H1 (cell line): ENCODE results near the gene GNA12. TPM values are rescaled to one million over a fixed set of nuclear protein-coding genes. Genes with fewer than 3 reads are reported as not detected.

Source experiments
- EP300 ChIP-seq, 2 experiments: IDR thresholded peaks; 1 replicate in 1 of 2; 2 replicates in 1 of 2; pipeline ENCODE4 v1.6.1; 2011 to 2012; ENCODE audit warnings: low read depth in 2 of 2, low read length in 2 of 2, mild to moderate bottlenecking in 2 of 2, borderline replicate concordance in 1 of 2, inconsistent platforms in 1 of 2, moderate library complexity in 1 of 2
- RFX5 ChIP-seq: IDR thresholded peaks from 2 replicates; pipeline ENCODE4 v1.6.1; 2011; ENCODE audit warnings: low read depth, low read length, improper control_type of control experiment, borderline replicate concordance
- TEAD4 ChIP-seq: IDR thresholded peaks from 2 replicates; pipeline ENCODE4 v1.6.1; 2012; ENCODE audit warnings: low read depth, low read length, inconsistent platforms, mixed read lengths
- polyA plus RNA-seq, 7 experiments: library from polyadenylated mRNA; depleted of rRNA in 3 of 7; stranded (reverse) in 5 of 7; unstranded in 2 of 7; fragments of >200 nt in 5 of 7; fragments of 200-250 nt in 2 of 7; gene quantifications; 1 replicate in 5 of 7; 2 replicates in 1 of 7; 4 replicates in 1 of 7; pipeline versions ENCODE4 v1.2.1 to v1.2.3, GENCODE V29; 2011 to 2013; ENCODE audit warnings: missing spikeins in 2 of 7, mixed read lengths in 2 of 7
- total RNA-seq: library from RNA; stranded (reverse); fragmentation: NEBNext Ultra II Directional; extraction: Animal tissue kit (Norgen Biotek cat#: 25700); gene quantifications from 2 replicates; pipeline ENCODE4 v1.2.1, GENCODE V29; 2021

Gene GNA12
- total and polyA plus RNA-seq, 2 of the 8 experiments (the other 6 are each of a cell fraction or from before 2014, with no cell fraction given), result 96.5 to 109 TPM

DNA sequence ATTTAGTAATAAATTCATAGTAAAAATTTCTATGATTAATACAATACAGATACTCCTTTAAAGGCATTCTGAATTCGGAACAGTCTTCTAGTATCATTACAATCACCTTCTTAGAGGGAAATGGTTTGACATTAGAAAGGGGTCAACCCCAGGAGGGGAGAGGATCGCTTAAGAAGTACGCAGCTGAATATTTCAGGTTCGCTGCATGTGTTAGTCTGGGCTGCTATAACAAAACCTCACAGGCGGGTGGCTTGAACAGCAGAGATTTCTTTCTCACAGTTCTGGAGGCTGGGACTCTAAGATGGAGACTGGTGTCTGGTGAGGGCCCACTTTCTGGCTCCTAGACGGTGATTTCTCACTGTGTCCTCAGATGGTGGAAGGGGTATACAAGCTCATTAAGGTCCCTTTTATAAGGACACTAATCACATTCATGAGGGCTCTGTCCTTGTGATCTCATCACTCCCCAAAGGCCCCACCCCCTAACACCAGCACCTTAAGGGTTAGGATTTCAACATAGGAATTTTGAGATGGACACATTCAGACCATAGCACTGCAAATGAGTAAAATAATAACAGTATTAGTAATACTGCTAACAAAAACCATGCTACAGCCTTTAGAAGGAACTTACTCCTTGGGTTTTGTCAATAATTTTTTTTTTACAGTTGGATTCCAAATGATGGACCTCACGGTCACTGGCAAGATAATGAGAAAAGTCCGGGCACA, 34.0 kb downstream of the GNA12 start (continued):
- TF ChIP-seq TEAD4, result no peak
- TF ChIP-seq RFX5, result no peak
- TF ChIP-seq EP300 (IDR thresholded peaks at IDR 0.05; ENCODE audit: borderline replicate concordance in 1 of 2, low read depth in 2 of 2, low read length in 2 of 2), result no peak
